ENCODE results near the gene IMP3.
"Not testable (repeated sequence)": the region's sequence is repeated elsewhere in the genome, so short reads cannot be mapped to it uniquely, and the experiment has no call there.

IMP3 gene

GRCh38 chr15:75650908-75651809, 11.1 kb upstream of the IMP3 start:
- no peak for DNase-seq (ENCODE audit: low read depth in 2 of 2)

GRCh38 chr15:75649848-75650247, 9.8 kb upstream of the IMP3 start:
- no peak for DNase-seq (ENCODE audit: low read depth in 2 of 2)

GRCh38 chr15:75649045-75649761, 9.2 kb upstream of the IMP3 start:
- no peak for DNase-seq (ENCODE audit: low read depth in 2 of 2)

GRCh38 chr15:75648156-75649000, 8.4 kb upstream of the IMP3 start:
- no peak for DNase-seq (ENCODE audit: low read depth in 2 of 2)

- peak in 1 of 2 donors; percentile 34 for DNase-seq (ENCODE audit: low read depth in 2 of 2)
These were observed 7.5 kb upstream of the IMP3 start, which contains the start of gene SNX33 for GRCh38 chr15:75647370-75648155. Gene SNX33 (plus strand): TSS chr15:75647912. CDS start chr15:75649103, 1,191 bp downstream.

- no peak for DNase-seq (ENCODE audit: low read depth in 2 of 2)
These were observed 6.9 kb upstream of the IMP3 start for GRCh38 chr15:75646944-75647364.

GRCh38 chr15:75646112-75646943, 6.3 kb upstream of the IMP3 start:
- DNase-seq (ENCODE audit: low read depth in 2 of 2), result no peak

- no peak for DNase-seq (ENCODE audit: low read depth in 2 of 2)
These were observed 4.4 kb upstream of the IMP3 start for GRCh38 chr15:75644376-75644775.

- no peak for DNase-seq (ENCODE audit: low read depth in 2 of 2)
These were observed 1.6 kb upstream of the IMP3 start for GRCh38 chr15:75641603-75642002.

GRCh38 chr15:75641179-75641503, 1.1 kb upstream of the IMP3 start:
- no peak for DNase-seq (ENCODE audit: low read depth in 2 of 2)

GRCh38 chr15:75640483-75641178, 607 bp upstream of the IMP3 start:
- DNase-seq (ENCODE audit: low read depth in 2 of 2), result no peak

- DNase-seq (ENCODE audit: low read depth in 2 of 2), result no peak
These were observed 774 bp downstream of the IMP3 start for GRCh38 chr15:75639191-75639708.

GRCh38 chr15:75637245-75638009, 2.6 kb downstream of the IMP3 start:
- DNase-seq (ENCODE audit: low read depth in 2 of 2), result no peak

GRCh38 chr15:75636026-75636425, 4.0 kb downstream of the IMP3 start:
- DNase-seq (ENCODE audit: low read depth in 2 of 2), result no peak

- not testable (repeated sequence) for DNase-seq (ENCODE audit: low read depth in 2 of 2)
These were observed 6.1 kb downstream of the IMP3 start for GRCh38 chr15:75633922-75634321.

- DNase-seq (ENCODE audit: low read depth in 2 of 2), result no peak
These were observed 8.1 kb downstream of the IMP3 start for GRCh38 chr15:75631935-75632334.

- peak; percentile 83 for DNase-seq (ENCODE audit: low read depth in 2 of 2)
These were observed 14.3 kb downstream of the IMP3 start, which contains the start of gene SNUPN for GRCh38 chr15:75625542-75626347. Gene SNUPN (minus strand): TSS chr15:75625725. CDS start chr15:75621051, 4,674 bp downstream.

- no peak for DNase-seq (ENCODE audit: low read depth in 2 of 2)
These were observed 17.5 kb downstream of the IMP3 start for GRCh38 chr15:75622505-75622904.
